Measurements from ENCODE around the gene DGKG. TPM values are rescaled to one million over a fixed set of nuclear protein-coding genes. Genes with fewer than 3 reads are reported as not detected.

DGKG gene
- total and polyA plus RNA-seq, 9 of the 15 experiments (the other 6 are each of a cell fraction or from before 2014, with no cell fraction given), result 0.01 to 0.36 (median 0.15) TPM

DNA sequence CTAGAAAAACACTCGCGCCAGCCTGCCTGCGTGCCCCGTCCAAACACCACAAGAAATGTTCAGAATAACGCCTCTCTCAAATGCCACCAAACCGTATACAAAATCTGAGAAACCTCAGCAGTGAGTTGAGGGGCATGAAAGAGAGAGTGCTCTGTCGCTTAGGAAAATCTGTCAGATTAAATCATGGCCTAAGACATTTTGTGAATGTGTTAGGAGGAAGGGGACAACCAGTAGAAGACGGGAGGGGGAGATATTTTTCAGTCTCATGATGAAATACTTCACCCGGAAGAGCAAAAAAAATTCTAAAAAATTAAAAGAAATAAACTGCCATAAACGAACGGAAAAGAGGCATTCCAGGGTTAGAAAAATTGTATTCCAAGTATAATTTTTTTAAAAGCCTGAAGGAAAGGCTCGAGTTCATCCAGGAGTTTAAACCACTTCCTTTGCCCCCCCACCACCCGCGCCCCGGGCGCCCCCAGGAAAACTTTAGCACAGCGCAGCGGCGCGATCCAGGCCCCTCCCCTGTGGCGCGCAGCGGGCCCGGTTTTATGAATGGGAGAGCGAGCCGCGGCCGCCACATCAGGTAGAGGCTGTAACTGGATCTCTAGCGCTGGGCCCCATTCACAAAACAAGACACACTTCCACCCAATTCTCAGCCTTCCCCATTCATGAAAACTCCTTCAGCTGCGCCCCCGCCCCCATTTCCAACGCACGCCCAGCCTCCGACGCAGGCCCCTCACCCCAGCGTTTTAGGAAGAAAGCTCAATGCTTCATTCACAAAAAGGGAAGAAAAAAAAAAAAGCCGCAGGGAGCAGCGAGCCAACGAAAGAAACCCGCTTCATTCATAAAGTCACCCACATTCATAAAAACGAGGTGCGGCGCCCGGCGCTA is 254.6 kb downstream of the DGKG start (continued):
- TF ChIP-seq, protein P1, sequence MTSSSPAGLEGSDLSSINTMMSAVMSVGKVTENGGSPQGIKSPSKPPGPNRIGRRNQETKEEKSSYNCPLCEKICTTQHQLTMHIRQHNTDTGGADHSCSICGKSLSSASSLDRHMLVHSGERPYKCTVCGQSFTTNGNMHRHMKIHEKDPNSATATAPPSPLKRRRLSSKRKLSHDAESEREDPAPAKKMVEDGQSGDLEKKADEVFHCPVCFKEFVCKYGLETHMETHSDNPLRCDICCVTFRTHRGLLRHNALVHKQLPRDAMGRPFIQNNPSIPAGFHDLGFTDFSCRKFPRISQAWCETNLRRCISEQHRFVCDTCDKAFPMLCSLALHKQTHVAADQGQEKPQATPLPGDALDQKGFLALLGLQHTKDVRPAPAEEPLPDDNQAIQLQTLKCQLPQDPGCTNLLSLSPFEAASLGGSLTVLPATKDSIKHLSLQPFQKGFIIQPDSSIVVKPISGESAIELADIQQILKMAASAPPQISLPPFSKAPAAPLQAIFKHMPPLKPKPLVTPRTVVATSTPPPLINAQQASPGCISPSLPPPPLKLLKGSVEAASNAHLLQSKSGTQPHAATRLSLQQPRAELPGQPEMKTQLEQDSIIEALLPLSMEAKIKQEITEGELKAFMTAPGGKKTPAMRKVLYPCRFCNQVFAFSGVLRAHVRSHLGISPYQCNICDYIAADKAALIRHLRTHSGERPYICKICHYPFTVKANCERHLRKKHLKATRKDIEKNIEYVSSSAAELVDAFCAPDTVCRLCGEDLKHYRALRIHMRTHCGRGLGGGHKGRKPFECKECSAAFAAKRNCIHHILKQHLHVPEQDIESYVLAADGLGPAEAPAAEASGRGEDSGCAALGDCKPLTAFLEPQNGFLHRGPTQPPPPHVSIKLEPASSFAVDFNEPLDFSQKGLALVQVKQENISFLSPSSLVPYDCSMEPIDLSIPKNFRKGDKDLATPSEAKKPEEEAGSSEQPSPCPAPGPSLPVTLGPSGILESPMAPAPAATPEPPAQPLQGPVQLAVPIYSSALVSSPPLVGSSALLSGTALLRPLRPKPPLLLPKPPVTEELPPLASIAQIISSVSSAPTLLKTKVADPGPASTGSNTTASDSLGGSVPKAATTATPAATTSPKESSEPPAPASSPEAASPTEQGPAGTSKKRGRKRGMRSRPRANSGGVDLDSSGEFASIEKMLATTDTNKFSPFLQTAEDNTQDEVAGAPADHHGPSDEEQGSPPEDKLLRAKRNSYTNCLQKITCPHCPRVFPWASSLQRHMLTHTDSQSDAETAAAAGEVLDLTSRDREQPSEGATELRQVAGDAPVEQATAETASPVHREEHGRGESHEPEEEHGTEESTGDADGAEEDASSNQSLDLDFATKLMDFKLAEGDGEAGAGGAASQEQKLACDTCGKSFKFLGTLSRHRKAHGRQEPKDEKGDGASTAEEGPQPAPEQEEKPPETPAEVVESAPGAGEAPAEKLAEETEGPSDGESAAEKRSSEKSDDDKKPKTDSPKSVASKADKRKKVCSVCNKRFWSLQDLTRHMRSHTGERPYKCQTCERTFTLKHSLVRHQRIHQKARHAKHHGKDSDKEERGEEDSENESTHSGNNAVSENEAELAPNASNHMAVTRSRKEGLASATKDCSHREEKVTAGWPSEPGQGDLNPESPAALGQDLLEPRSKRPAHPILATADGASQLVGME (CRISPR knock-in tag; IDR thresholded peaks at IDR 0.05), result no peak
- TF ChIP-seq ZNF239 (CRISPR knock-in tag; IDR thresholded peaks at IDR 0.05) (no peak), SIRT6 (IDR thresholded peaks at IDR 0.05; ENCODE audit: low read depth, low read length) (no peak), STAT5A (IDR thresholded peaks at IDR 0.05; ENCODE audit: borderline replicate concordance, low read length) (no peak), RBM22 (IDR thresholded peaks at IDR 0.05; ENCODE audit: low read depth, low read length, poor library complexity, severe bottlenecking) (no peak)
